SK-N-SH treated with all-trans-retinoic acid at 6 μM for 48 hours (cell line): ENCODE results near the gene OR6K6.

Experiments
- BACH2 ChIP-seq: fragments of 250-450 bp; sonication (Bioruptor Pico); IDR thresholded peaks from 2 replicates; pipeline ENCODE4 v1.9.0; 2021; ENCODE audit warnings: mild to moderate bottlenecking, borderline replicate concordance
- CREB5 ChIP-seq: fragments of 250-450 bp; sonication (Bioruptor Pico); IDR thresholded peaks from 2 replicates; pipeline ENCODE4 v1.5.1; 2020; ENCODE audit warnings: low read depth, mild to moderate bottlenecking, moderate library complexity
- GLIS3 ChIP-seq: fragments of 250-450 bp; sonication (Bioruptor Pico); IDR thresholded peaks from 2 replicates; pipeline ENCODE4 v1.5.0; 2020; ENCODE audit warnings: mild to moderate bottlenecking, moderate library complexity
- PPARA ChIP-seq: fragments of 250-450 bp; sonication (Bioruptor Pico); IDR thresholded peaks from 2 replicates; pipeline ENCODE4 v1.5.0; 2020; ENCODE audit warnings: mild to moderate bottlenecking, borderline replicate concordance
- RARB ChIP-seq: fragments of 250-450 bp; sonication (Bioruptor Pico); IDR thresholded peaks from 2 replicates; pipeline ENCODE4 v1.8.0; 2021; ENCODE audit warnings: mild to moderate bottlenecking, moderate library complexity
- TSHZ2 ChIP-seq: fragments of 250-450 bp; sonication (Bioruptor Pico); IDR thresholded peaks from 2 replicates; pipeline ENCODE4 v1.5.0; 2020; ENCODE audit warnings: mild to moderate bottlenecking, moderate library complexity
- TF ChIP-seq, protein P1 (sequence below): fragments of 250-450 bp; sonication (Bioruptor Pico); IDR thresholded peaks from 2 replicates; pipeline ENCODE4 v1.5.1; 2021; ENCODE audit warnings: mild to moderate bottlenecking, moderate library complexity
- TF ChIP-seq, protein P2 (sequence below): fragments of 250-450 bp; sonication (Bioruptor Pico); IDR thresholded peaks from 2 replicates; pipeline ENCODE4 v1.8.0; 2020; ENCODE audit warnings: mild to moderate bottlenecking, moderate library complexity, borderline replicate concordance

GRCh38 chr1:158716335-158716734, 38.2 kb upstream of the OR6K6 start:
- TF ChIP-seq PPARA (CRISPR knock-in tag): no peak
- TF ChIP-seq CREB5 (CRISPR knock-in tag): no peak
- TF ChIP-seq, protein P1, sequence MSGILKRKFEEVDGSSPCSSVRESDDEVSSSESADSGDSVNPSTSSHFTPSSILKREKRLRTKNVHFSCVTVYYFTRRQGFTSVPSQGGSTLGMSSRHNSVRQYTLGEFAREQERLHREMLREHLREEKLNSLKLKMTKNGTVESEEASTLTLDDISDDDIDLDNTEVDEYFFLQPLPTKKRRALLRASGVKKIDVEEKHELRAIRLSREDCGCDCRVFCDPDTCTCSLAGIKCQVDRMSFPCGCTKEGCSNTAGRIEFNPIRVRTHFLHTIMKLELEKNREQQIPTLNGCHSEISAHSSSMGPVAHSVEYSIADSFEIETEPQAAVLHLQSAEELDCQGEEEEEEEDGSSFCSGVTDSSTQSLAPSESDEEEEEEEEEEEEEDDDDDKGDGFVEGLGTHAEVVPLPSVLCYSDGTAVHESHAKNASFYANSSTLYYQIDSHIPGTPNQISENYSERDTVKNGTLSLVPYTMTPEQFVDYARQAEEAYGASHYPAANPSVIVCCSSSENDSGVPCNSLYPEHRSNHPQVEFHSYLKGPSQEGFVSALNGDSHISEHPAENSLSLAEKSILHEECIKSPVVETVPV (CRISPR knock-in tag): no peak
- no peak for TF ChIP-seq RARB (CRISPR knock-in tag)
- TF ChIP-seq, protein P2, sequence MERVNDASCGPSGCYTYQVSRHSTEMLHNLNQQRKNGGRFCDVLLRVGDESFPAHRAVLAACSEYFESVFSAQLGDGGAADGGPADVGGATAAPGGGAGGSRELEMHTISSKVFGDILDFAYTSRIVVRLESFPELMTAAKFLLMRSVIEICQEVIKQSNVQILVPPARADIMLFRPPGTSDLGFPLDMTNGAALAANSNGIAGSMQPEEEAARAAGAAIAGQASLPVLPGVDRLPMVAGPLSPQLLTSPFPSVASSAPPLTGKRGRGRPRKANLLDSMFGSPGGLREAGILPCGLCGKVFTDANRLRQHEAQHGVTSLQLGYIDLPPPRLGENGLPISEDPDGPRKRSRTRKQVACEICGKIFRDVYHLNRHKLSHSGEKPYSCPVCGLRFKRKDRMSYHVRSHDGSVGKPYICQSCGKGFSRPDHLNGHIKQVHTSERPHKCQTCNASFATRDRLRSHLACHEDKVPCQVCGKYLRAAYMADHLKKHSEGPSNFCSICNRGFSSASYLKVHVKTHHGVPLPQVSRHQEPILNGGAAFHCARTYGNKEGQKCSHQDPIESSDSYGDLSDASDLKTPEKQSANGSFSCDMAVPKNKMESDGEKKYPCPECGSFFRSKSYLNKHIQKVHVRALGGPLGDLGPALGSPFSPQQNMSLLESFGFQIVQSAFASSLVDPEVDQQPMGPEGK (CRISPR knock-in tag): no peak
- TF ChIP-seq BACH2 (CRISPR knock-in tag): no peak
- TF ChIP-seq GLIS3 (CRISPR knock-in tag): no peak
- no peak for TF ChIP-seq TSHZ2 (CRISPR knock-in tag)
